GM12874 (cell line): ENCODE measurements around the gene SNRPA.

ENCODE experiments used
- TF ChIP-seq, protein P1 (sequence below): IDR thresholded peaks from 2 replicates; pipeline ENCODE4 v1.5.1; 2011; ENCODE audit warnings: low read depth, mild to moderate bottlenecking, control low read depth, low read length, moderate library complexity; ENCODE audit not compliant: insufficient read depth

The SNRPA gene

GRCh38 chr19:40777645-40777936, 26.6 kb downstream of the SNRPA start:
- TF ChIP-seq, protein P1, sequence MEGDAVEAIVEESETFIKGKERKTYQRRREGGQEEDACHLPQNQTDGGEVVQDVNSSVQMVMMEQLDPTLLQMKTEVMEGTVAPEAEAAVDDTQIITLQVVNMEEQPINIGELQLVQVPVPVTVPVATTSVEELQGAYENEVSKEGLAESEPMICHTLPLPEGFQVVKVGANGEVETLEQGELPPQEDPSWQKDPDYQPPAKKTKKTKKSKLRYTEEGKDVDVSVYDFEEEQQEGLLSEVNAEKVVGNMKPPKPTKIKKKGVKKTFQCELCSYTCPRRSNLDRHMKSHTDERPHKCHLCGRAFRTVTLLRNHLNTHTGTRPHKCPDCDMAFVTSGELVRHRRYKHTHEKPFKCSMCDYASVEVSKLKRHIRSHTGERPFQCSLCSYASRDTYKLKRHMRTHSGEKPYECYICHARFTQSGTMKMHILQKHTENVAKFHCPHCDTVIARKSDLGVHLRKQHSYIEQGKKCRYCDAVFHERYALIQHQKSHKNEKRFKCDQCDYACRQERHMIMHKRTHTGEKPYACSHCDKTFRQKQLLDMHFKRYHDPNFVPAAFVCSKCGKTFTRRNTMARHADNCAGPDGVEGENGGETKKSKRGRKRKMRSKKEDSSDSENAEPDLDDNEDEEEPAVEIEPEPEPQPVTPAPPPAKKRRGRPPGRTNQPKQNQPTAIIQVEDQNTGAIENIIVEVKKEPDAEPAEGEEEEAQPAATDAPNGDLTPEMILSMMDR = no peak

DNA sequence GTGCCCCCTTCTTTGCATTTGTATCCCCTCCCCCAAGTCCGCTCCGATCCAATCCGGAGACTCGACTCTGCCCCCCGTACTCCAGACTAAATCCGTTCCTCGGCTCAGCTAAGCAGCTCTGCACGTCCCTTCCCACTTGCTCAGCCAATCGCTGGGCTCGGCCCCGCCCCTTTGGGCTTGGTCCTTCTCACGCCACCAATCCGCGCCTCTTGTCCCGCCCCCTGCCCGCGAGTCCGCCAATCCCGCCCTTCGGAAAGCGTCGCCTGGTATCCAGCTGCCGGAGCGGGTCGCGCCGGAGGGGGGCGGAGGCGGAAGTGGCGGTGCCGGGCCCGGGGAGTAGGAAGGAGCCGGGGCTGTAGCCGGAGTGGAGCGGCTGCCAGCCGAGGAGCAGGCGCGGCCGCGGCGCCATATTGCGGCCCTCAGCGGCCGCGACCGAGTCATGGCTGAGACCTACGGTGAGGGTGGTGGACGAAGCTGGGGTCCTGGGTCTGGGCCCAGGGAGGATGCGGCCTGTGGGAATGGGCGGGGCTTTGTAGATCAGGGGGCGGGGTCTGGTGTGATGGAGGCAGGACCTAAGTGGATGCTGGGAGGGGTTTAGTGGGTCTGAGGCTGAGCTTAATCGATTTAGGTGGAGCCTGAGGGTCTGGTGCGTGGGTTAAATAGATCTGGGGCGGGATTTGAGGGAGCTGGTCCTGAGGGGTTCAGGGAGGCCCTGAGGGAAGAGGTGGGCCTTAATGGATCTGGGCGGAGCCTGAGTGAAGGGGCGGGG, 27.1 kb downstream of the SNRPA start, which contains the start of gene RAB4B:
RAB4B (plus strand) TSS at position 311 of the 769 bp plus-strand sequence; CDS start at position 440, 129 bp downstream.
- TF ChIP-seq, protein P1 = no peak

DNA sequence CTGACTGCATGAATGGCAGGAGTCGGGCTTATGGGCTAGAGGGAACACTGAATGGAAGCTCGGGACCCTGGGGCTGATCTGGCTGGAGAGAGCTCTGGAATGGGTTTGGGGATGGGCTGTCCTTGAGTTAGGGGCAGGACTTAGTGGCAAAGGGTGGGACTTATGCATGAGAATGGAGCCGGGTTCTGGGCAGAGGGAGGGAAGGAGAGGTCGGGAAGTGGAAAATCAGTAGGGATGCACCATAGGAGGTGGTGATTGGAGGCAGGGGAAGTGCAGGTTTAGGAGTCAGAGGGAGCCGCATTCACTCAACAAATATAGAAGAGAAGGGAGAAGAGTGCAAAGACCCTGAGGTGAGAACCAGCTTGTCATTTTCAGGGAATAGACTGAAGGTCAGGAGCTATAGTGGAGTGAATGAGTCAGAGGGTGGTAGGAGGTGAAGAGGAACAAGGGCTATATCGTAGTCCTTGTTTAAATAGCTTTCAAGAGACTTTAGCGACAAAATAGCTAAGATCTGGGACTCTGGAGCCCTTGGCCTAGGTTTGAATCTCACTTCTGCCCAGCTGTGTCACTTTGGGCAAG, 27.8 kb downstream of the SNRPA start:
- TF ChIP-seq, protein P1 = no peak

GRCh38 chr19:40780582-40780981, 29.6 kb downstream of the SNRPA start:
- TF ChIP-seq, protein P1 = no peak

DNA sequence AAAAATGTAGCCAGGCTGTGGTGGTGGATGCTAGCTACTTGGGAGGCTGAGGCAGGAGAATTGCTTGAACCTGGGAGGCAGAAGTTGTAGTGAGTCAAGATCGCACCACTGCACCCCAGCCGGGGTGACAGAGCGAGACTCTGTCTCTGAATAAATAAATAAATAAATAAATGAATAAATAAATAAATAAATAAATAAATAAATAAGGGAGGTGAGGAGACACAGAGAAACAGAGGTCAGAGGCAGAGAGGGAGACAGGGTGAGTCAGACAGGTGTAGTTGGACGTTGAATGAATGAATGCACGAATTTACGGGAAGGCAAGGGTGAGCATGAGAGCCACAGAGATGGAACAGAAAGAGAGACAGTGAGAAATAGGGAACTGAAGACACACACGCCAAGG, 30.1 kb downstream of the SNRPA start:
- TF ChIP-seq, protein P1 = no peak

DNA sequence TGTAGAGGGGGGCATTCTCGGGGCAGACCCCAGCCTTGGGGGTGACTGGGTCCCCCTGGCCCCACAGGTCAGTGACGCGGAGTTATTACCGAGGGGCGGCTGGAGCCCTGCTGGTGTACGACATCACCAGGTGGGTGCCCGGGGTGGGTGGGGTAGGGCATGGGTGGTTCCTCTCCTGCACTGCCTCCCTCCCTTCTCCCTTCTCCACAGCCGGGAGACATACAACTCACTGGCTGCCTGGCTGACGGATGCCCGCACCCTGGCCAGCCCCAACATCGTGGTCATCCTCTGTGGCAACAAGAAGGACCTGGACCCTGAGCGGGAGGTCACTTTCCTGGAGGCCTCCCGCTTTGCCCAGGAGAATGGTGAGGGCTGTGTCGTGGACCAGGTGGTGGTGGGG, 32.7 kb downstream of the SNRPA start:
- TF ChIP-seq, protein P1 = no peak

GRCh38 chr19:40785526-40785925, 34.5 kb downstream of the SNRPA start:
- TF ChIP-seq, protein P1 = no peak
